A549 (cell line): ENCODE measurements around the gene CARNS1. TPM values are rescaled to one million over a fixed set of nuclear protein-coding genes. Genes with fewer than 3 reads are reported as not detected.

Experiments used
- ATAC-seq, 2 experiments: fragments of 200-7000 bp in 1 of 2; fragments of >200 bp in 1 of 2; cut with Nextera tagmentation in 1 of 2; cut with Tn5 transposase in 1 of 2; 3 replicates each; pipeline versions ENCODE4 v1.8.0 to v1.9.1; 2018 to 2020; ENCODE audit warnings: mild to moderate bottlenecking in 1 of 2, moderate library complexity in 1 of 2
- CTCF ChIA-PET: fragments of 300-600 bp; sonication (Branson Sonifier 250); formaldehyde crosslinking; extraction: SDS; loops from one replicate; lab custom pipeline; 2021; ENCODE audit warnings: antibody characterized with exemption, inconsistent platforms; lab: Yijun Ruan, JAX
- POLR2A ChIA-PET: fragments of 350-600 bp; formaldehyde crosslinking; extraction: SDS; loops from one replicate; lab custom pipeline; 2021; ENCODE audit warnings: antibody characterized with exemption, inconsistent platforms; lab: Yijun Ruan, JAX
- DNase-seq, 2 experiments: peaks; one replicate each; pipeline versions ENCODE4 v3.0.0 to v3.0.0-alpha.2; 2011 to 2016; ENCODE audit warnings: low read depth in 1 of 2, low spot score in 1 of 2
- FAIRE-seq: peaks from 2 replicates; lab custom pipeline; 2011; peaks lifted over from hg19 to GRCh38; lab: Jason Lieb, UNC
- H3K27ac ChIP-seq, 2 experiments: fragments of >200 bp; sonication (Bioruptor Twin); formaldehyde crosslinking; 3 replicates each; pipeline ENCODE4 v1.5.1; 2016 to 2017
- H3K4me1 ChIP-seq: fragments of >200 bp; sonication (Bioruptor Twin); formaldehyde crosslinking; 3 replicates; pipeline ENCODE4 v1.6.1; 2016
- H3K4me2 ChIP-seq: fragments of >200 bp; sonication (Bioruptor Twin); formaldehyde crosslinking; 3 replicates; pipeline ENCODE4 v1.6.1; 2016
- H3K4me3 ChIP-seq: fragments of >200 bp; sonication (Bioruptor Twin); formaldehyde crosslinking; 3 replicates; pipeline ENCODE4 v1.5.1; 2016
- H3K9me3 ChIP-seq: fragments of >200 bp; sonication (Bioruptor Twin); formaldehyde crosslinking; 3 replicates; pipeline ENCODE4 v1.6.1; 2016
- BCL3 ChIP-seq: fragments of >200 bp; sonication (Bioruptor Twin); formaldehyde crosslinking; IDR thresholded peaks from 3 replicates; pipeline ENCODE4 v1.6.1; 2016
- CHD4 ChIP-seq: fragments of 200-600 bp; sonication (generic); IDR thresholded peaks from 2 replicates; pipeline ENCODE4 v1.6.1; 2016; ENCODE audit warnings: antibody characterized with exemption, mild to moderate bottlenecking, borderline replicate concordance
- EHMT2 ChIP-seq: fragments of 200-600 bp; sonication (generic); IDR thresholded peaks from 2 replicates; pipeline ENCODE4 v1.6.1; 2016; ENCODE audit warnings: antibody characterized with exemption, low read depth, mild to moderate bottlenecking, moderate library complexity
- FOSL2 ChIP-seq, 2 experiments: fragments of 450-650 bp in 1 of 2; fragments of >200 bp in 1 of 2; sonication (Bioruptor Twin) in 1 of 2; formaldehyde crosslinking; IDR thresholded peaks; 2 replicates each; pipeline versions ENCODE4 v1.5.0 to v1.6.1; 2016 to 2020; ENCODE audit warnings: mild to moderate bottlenecking in 1 of 2, moderate library complexity in 1 of 2
- GATA3 ChIP-seq: IDR thresholded peaks from 2 replicates; pipeline ENCODE4 v1.6.1; 2012; ENCODE audit warnings: borderline replicate concordance
- HES2 ChIP-seq: fragments of >200 bp; sonication (Bioruptor Twin); formaldehyde crosslinking; IDR thresholded peaks from 2 replicates; pipeline ENCODE4 v1.6.1; 2016
- HOXB13 ChIP-seq: fragments of 250-450 bp; sonication (Bioruptor Pico); IDR thresholded peaks from 2 replicates; pipeline ENCODE4 v1.5.0; 2020; ENCODE audit warnings: low read depth, mild to moderate bottlenecking, moderate library complexity
- JUNB ChIP-seq: fragments of >200 bp; sonication (Bioruptor Twin); formaldehyde crosslinking; IDR thresholded peaks from 2 replicates; pipeline ENCODE4 v1.6.1; 2016
- KDM5A ChIP-seq: fragments of 200-600 bp; sonication (generic); IDR thresholded peaks from 2 replicates; pipeline ENCODE4 v1.6.1; 2016; ENCODE audit warnings: antibody characterized with exemption, mild to moderate bottlenecking
- PBX3 ChIP-seq: IDR thresholded peaks from 2 replicates; pipeline ENCODE4 v1.6.1; 2012
- PHF8 ChIP-seq: fragments of 200-600 bp; sonication (generic); IDR thresholded peaks from 2 replicates; pipeline ENCODE4 v1.6.1; 2016; ENCODE audit warnings: low read depth, mild to moderate bottlenecking, antibody characterized with exemption, moderate library complexity, borderline replicate concordance
- POLR2A ChIP-seq: IDR thresholded peaks from 2 replicates; pipeline ENCODE4 v1.6.1; 2012; ENCODE audit warnings: mild to moderate bottlenecking, low read length
- POLR2AphosphoS2 ChIP-seq: conservative IDR thresholded peaks from 2 replicates; pipeline ENCODE4 v1.6.1; 2012; ENCODE audit warnings: low read length, improper control_type of control experiment, inconsistent platforms
- RAD21 ChIP-seq, 2 experiments: fragments of >200 bp in 1 of 2; sonication (Bioruptor Twin) in 1 of 2; formaldehyde crosslinking in 1 of 2; IDR thresholded peaks in 1 of 2; conservative IDR thresholded peaks in 1 of 2; 2 replicates in 1 of 2; 3 replicates in 1 of 2; pipeline ENCODE4 v1.6.1; 2012 to 2018; ENCODE audit warnings: inconsistent platforms in 1 of 2
- REST ChIP-seq: fragments of 200-600 bp; sonication (generic); IDR thresholded peaks from 2 replicates; pipeline ENCODE4 v1.6.1; 2016; ENCODE audit warnings: antibody characterized with exemption, mild to moderate bottlenecking, moderate library complexity
- SMC3 ChIP-seq: fragments of >200 bp; sonication (Bioruptor Twin); formaldehyde crosslinking; IDR thresholded peaks from 3 replicates; pipeline ENCODE4 v1.6.1; 2018; ENCODE audit warnings: inconsistent platforms
- TFCP2L1 ChIP-seq: fragments of 250-450 bp; sonication (Bioruptor Pico); IDR thresholded peaks from 2 replicates; pipeline ENCODE4 v1.5.0; 2021; ENCODE audit warnings: mild to moderate bottlenecking
- TP53 ChIP-seq: fragments of 250-450 bp; sonication (Bioruptor Pico); IDR thresholded peaks from 2 replicates; pipeline ENCODE4 v1.5.0; 2021; ENCODE audit warnings: mild to moderate bottlenecking, moderate library complexity
- ZFP36 ChIP-seq: fragments of 450-650 bp; IDR thresholded peaks from 2 replicates; pipeline ENCODE4 v1.6.1; 2014; ENCODE audit warnings: borderline replicate concordance; ENCODE audit not compliant: partially characterized antibody
- whole genome bisulfite sequencing: methylation state at CpG from one replicate; pipeline ENCODE4 v1.1.6; 2017; ENCODE audit errors: missing lambda C conversion rate; 5-methylcytosine and 5-hydroxymethylcytosine counted together
- polyA plus RNA-seq, 4 experiments: library from polyadenylated mRNA; depleted of rRNA in 3 of 4; stranded (reverse); fragments of >200 nt; fragmentation: RNase III in 1 of 4; extraction: RNeasy Plus Mini Kit Qiagen cat#74134 plus additional on column Dnase treatment in 1 of 4; gene quantifications; 2 replicates in 3 of 4; 3 replicates in 1 of 4; pipeline ENCODE4 v1.2.3, GENCODE V29; 2011 to 2017

CARNS1 gene
- polyA plus RNA-seq, 2 of the 4 experiments (the other 2 are of a cell fraction): 0.08 to 0.10 TPM

- peak; percentile 0 to 3; a peak in 3 of 6 replicates for ATAC-seq
- peak within 1 kb of the TSS; percentile 95 for H3K4me2 ChIP-seq
- TF ChIP-seq TP53 (CRISPR knock-in tag): peak; percentile 64; the same call in 1 of the 2 replicates
- TF ChIP-seq REST: peak; percentile 28; the same call in 1 of the 2 replicates
- TF ChIP-seq GATA3: 0 out of 2 replicates have a peak, but pooled peaks have one; percentile 12
- no peak for TF ChIP-seq HES2
- TF ChIP-seq POLR2A: peak; percentile 5; the same call in 1 of the 2 replicates
- TF ChIP-seq, all 56 proteins: peak for 4
- DNase-seq: no peak
- ChIA-PET POLR2A (interaction anchor here (0.7 to 9.3 kb wide), 11 partner anchors 8 to 637 kb away, joined by 3 to 172 read pairs (median 10); partner anchors contain the start of genes AIP, ALDH3B1, KDM2A and POLD4), CTCF (interaction anchor here (25.2 to 46.2 kb wide), 2 partner anchors 15 to 19 kb away, joined by 626 to 1913 read pairs; partner anchors contain the start of genes POLD4, PPP1CA, RAD9A and TBC1D10C)
- Histone ChIP-seq H3K9me3 (no peaks in the 10 kb centered on the region), H3K4me3 (peak within 1 kb of the TSS; percentile 68), H3K4me1 (peaks cover 73% of the 10 kb centered on the region), H3K27ac (peak within 1 kb of the TSS; percentile 95 to 100)
- under 1% methylated on average over 12 of the region's 76 CpGs for WGBS
- FAIRE-seq: no peak
Measured at GRCh38 chr11:67372993-67373647, 42.4 kb upstream of the CARNS1 start, which contains the start of gene CLCF1. Gene CLCF1 (minus strand): TSS chr11:67373598. CDS start chr11:67373539, 59 bp downstream.

GRCh38 chr11:67373648-67374570 lies 41.6 kb upstream of the CARNS1 start:
- H3K9me3 ChIP-seq: no peaks in the 10 kb centered on the region
- peak overlapping the region; percentile 95 to 100 for H3K27ac ChIP-seq
- WGBS: 1% methylated on average over 29 of the region's 40 CpGs
- H3K4me2 ChIP-seq: peak overlapping the region; percentile 95
- CTCF ChIA-PET: interaction anchor here (1.5 to 46.2 kb wide), 3 partner anchors 16 to 28 kb away, joined by 9 to 1913 read pairs (median 626); partner anchors contain the start of genes POLD4, PPP1CA, RAD9A and TBC1D10C
- peak overlapping the region; percentile 68 for H3K4me3 ChIP-seq
- POLR2A ChIA-PET: interaction anchor here (0.6 to 9.3 kb wide), 14 partner anchors 8 to 636 kb away, joined by 3 to 172 read pairs (median 6); partner anchors contain the start of genes AIP, ALDH3B1, KDM2A and POLD4
- peak; percentile 41 to 71 for ATAC-seq
- peak; percentile 96 to 100 for DNase-seq
- H3K4me1 ChIP-seq: peaks cover 73% of the 10 kb centered on the region
- FAIRE-seq: peak; percentile 97
- TF ChIP-seq JUNB (peak; percentile 90), BCL3 (peak; percentile 73), REST (no peak), PHF8 (peak; percentile 42; the same call in 1 of the 2 replicates), ZFP36 (no peak), CHD4 (no peak), TFCP2L1 (CRISPR knock-in tag) (peak; percentile 98), SMC3 (peak; percentile 66), POLR2A (peak; percentile 36), PBX3 (no peak; the same call in 1 of the 2 replicates), RAD21 (conservative IDR thresholded peaks at IDR 0.05 in 1 of 2, IDR thresholded peaks at IDR 0.05 in 1 of 2) (peak; percentile 41 to 58), GATA3 (peak; percentile 86), HOXB13 (no peak), POLR2AphosphoS2 (no peak), KDM5A (no peak), FOSL2 (IDR thresholded peaks at IDR 0.05) (peak; percentile 75), FOSL2 (CRISPR knock-in tag; IDR thresholded peaks at IDR 0.05) (peak; percentile 96), EHMT2 (no peak)
